ENCODE data around the gene CD79A.
"Not testable (repeated sequence)": the region's sequence is repeated elsewhere in the genome, so short reads cannot be mapped to it uniquely, and the experiment has no call there.

The CD79A gene

GRCh38 chr19:41905273-41906002 lies 28.4 kb downstream of the CD79A start:
- DNase-seq (ENCODE audit: low read depth, low spot score) = no peak

GRCh38 chr19:41906271-41906670 lies 29.2 kb downstream of the CD79A start:
- no peak for DNase-seq (ENCODE audit: low read depth, low spot score)

GRCh38 chr19:41906916-41907680 lies 30.0 kb downstream of the CD79A start:
- no peak for DNase-seq (ENCODE audit: low read depth, low spot score)

- DNase-seq (ENCODE audit: low read depth, low spot score) = no peak
These were observed 31.0 kb downstream of the CD79A start for GRCh38 chr19:41907994-41908615.

- DNase-seq (ENCODE audit: low read depth, low spot score) = no peak
These were observed 31.8 kb downstream of the CD79A start for GRCh38 chr19:41908724-41909464.

GRCh38 chr19:41909706-41910105 lies 32.6 kb downstream of the CD79A start:
- DNase-seq (ENCODE audit: low read depth, low spot score) = no peak

GRCh38 chr19:41910240-41910991 lies 33.3 kb downstream of the CD79A start:
- no peak for DNase-seq (ENCODE audit: low read depth, low spot score)

GRCh38 chr19:41910992-41911888 lies 34.2 kb downstream of the CD79A start:
- DNase-seq (ENCODE audit: low read depth, low spot score) = no peak

GRCh38 chr19:41911889-41912731 lies 35.0 kb downstream of the CD79A start:
- DNase-seq (ENCODE audit: low read depth, low spot score) = no peak

- DNase-seq (ENCODE audit: low read depth, low spot score) = no peak
These were observed 35.9 kb downstream of the CD79A start for GRCh38 chr19:41912899-41913537.

- no peak for DNase-seq (ENCODE audit: low read depth, low spot score)
These were observed 36.7 kb downstream of the CD79A start for GRCh38 chr19:41913538-41914423.

- not testable (repeated sequence) for DNase-seq (ENCODE audit: low read depth, low spot score)
These were observed 37.4 kb downstream of the CD79A start for GRCh38 chr19:41914424-41914834.

- DNase-seq (ENCODE audit: low read depth, low spot score) = no peak
These were observed 38.1 kb downstream of the CD79A start for GRCh38 chr19:41915021-41915775.

- DNase-seq (ENCODE audit: low read depth, low spot score) = no peak
These were observed 38.8 kb downstream of the CD79A start for GRCh38 chr19:41915776-41916414.

- no peak for DNase-seq (ENCODE audit: low read depth, low spot score)
These were observed 40.6 kb downstream of the CD79A start for GRCh38 chr19:41917676-41918075.

GRCh38 chr19:41918095-41918494 lies 41.0 kb downstream of the CD79A start:
- DNase-seq (ENCODE audit: low read depth, low spot score) = no peak

Measured in iPS DF 19.7 (cell line).